ENCODE data around the gene CDK12.

- TF ChIP-seq, protein P1, sequence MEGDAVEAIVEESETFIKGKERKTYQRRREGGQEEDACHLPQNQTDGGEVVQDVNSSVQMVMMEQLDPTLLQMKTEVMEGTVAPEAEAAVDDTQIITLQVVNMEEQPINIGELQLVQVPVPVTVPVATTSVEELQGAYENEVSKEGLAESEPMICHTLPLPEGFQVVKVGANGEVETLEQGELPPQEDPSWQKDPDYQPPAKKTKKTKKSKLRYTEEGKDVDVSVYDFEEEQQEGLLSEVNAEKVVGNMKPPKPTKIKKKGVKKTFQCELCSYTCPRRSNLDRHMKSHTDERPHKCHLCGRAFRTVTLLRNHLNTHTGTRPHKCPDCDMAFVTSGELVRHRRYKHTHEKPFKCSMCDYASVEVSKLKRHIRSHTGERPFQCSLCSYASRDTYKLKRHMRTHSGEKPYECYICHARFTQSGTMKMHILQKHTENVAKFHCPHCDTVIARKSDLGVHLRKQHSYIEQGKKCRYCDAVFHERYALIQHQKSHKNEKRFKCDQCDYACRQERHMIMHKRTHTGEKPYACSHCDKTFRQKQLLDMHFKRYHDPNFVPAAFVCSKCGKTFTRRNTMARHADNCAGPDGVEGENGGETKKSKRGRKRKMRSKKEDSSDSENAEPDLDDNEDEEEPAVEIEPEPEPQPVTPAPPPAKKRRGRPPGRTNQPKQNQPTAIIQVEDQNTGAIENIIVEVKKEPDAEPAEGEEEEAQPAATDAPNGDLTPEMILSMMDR (IDR thresholded peaks at IDR 0.05), result no peak
- no peak for TF ChIP-seq POLR2AphosphoS5 (IDR thresholded peaks at IDR 0.05; ENCODE audit: insufficient read depth in 1 of 2, low read depth in 1 of 2)
- no peak for TF ChIP-seq POLR2A (IDR thresholded peaks at IDR 0.05)
These were observed 79.3 kb downstream of the CDK12 start for GRCh38 chr17:39540611-39541010.

Data from vagina (tissue), 2 donors.